NCI-H1436 treated with DMSO at 0.1 percent for 48 hours (cell line): ENCODE data around the gene RGS16.

Experiments
- DNase-seq: peaks from one replicate; lab custom pipeline; 2025; lab: John Stamatoyannopoulos, UW

RGS16 gene

GRCh38 chr1:182608845-182609610 lies 4.8 kb upstream of the RGS16 start:
- DNase-seq: no peak

- DNase-seq: no peak
These were observed 4.0 kb upstream of the RGS16 start for GRCh38 chr1:182608236-182608635.

- DNase-seq: no peak
These were observed 3.4 kb upstream of the RGS16 start for GRCh38 chr1:182607566-182607965.

- DNase-seq: no peak
These were observed 479 bp downstream of the RGS16 start for GRCh38 chr1:182603646-182604174.

GRCh38 chr1:182602935-182603645 lies 1.1 kb downstream of the RGS16 start:
- DNase-seq: no peak

- DNase-seq: no peak
These were observed 2.3 kb downstream of the RGS16 start for GRCh38 chr1:182601913-182602312.

- peak; percentile 37 for DNase-seq
These were observed 2.8 kb downstream of the RGS16 start for GRCh38 chr1:182601416-182601786.

GRCh38 chr1:182600745-182601415 lies 3.3 kb downstream of the RGS16 start:
- no peak for DNase-seq

- DNase-seq: no peak
These were observed 4.0 kb downstream of the RGS16 start for GRCh38 chr1:182600036-182600713.

- DNase-seq: no peak
These were observed 4.8 kb downstream of the RGS16 start for GRCh38 chr1:182599339-182599738.

- DNase-seq: no peak
These were observed 5.9 kb downstream of the RGS16 start for GRCh38 chr1:182598296-182598695.

GRCh38 chr1:182596934-182597333 lies 7.3 kb downstream of the RGS16 start:
- no peak for DNase-seq

- DNase-seq: no peak
These were observed 8.4 kb downstream of the RGS16 start for GRCh38 chr1:182595641-182596240.

- DNase-seq: no peak
These were observed 14.3 kb downstream of the RGS16 start for GRCh38 chr1:182589931-182590330.

GRCh38 chr1:182589520-182589919 lies 14.7 kb downstream of the RGS16 start:
- no peak for DNase-seq

GRCh38 chr1:182588500-182589396 lies 15.4 kb downstream of the RGS16 start, which contains the start of gene RNASEL:
Gene RNASEL, minus strand, starts transcription at chr1:182589256. Its CDS starts 2,450 bp downstream, at chr1:182586806.
- DNase-seq: no peak

GRCh38 chr1:182587666-182588499 lies 16.3 kb downstream of the RGS16 start:
- no peak for DNase-seq

- no peak for DNase-seq
These were observed 17.1 kb downstream of the RGS16 start for GRCh38 chr1:182587093-182587492.

- DNase-seq: no peak
These were observed 17.8 kb downstream of the RGS16 start for GRCh38 chr1:182586380-182586779.

GRCh38 chr1:182584746-182585145 lies 19.4 kb downstream of the RGS16 start:
- no peak for DNase-seq
